HG03469 (cell line): ENCODE results near the gene SCFD2.
A peak's percentile ranks its signal among the peaks of the same experiment; 100 is the strongest.

Experiments used
- ATAC-seq: cut with Tn5 transposase; IDR thresholded peaks from one replicate; pipeline ENCODE4 v1.9.1; 2021; ENCODE audit warnings: mild to moderate bottlenecking, moderate library complexity, moderate number of reproducible peaks; ENCODE audit not compliant: unreplicated experiment

The SCFD2 gene

DNA sequence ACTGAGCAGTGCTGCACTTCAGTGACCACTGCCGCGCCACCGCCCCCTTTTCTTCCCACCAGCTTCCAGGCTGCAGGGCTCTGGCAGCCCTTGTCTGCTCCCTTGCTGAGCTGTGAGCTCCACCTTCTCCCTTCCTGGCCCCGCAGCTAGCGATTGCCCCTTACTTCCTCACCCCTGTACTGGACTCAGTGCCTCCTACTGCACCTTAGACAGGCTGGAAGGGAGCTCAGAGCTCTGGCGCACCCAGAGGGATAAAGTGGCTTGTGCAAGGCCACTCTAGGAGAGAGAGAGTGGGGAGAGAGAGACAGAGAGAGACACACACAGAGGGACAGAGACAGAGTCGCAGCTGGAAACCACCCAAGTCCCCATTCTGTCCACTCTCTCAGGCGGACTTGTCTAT is 497.7 kb downstream of the SCFD2 start:
- ATAC-seq = no peak

DNA sequence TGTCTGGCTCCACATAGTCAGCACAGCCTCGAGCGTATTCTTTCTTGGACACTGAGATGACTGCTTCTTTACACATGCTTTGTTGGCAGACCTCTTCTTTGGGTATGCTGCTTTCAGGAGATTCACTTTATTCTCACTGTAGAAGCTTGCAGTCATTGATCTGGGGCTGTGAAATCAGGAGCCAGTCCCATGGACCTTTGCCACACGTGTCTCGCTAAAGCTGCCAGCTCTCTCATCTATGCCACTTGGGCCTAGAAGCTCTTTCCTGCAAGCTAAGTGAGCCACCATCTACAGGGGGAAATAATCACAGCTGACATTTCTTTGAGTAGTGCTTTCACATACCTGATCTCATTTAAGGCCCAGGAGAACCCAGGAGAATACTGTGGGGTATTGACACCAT is 498.7 kb downstream of the SCFD2 start:
- ATAC-seq = no peak

DNA sequence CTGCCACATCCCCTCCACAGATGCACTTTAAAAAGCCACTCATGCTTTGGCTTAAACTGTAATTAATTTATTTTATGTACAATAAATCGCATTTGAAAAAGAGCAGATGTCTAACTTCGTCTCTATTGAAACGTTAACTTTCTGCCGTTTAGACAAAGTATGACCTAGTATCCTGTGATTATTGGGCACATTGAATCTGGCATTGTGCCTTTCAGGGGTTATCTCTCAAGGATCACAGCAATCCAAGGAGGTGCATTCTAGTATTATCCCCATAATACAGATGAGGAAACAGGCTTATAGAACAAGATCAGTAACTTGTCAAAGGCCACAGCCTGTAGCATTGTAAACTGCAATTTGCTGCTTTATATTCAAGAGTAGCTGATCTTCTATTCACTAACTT is 499.1 kb downstream of the SCFD2 start:
- ATAC-seq = no peak

DNA sequence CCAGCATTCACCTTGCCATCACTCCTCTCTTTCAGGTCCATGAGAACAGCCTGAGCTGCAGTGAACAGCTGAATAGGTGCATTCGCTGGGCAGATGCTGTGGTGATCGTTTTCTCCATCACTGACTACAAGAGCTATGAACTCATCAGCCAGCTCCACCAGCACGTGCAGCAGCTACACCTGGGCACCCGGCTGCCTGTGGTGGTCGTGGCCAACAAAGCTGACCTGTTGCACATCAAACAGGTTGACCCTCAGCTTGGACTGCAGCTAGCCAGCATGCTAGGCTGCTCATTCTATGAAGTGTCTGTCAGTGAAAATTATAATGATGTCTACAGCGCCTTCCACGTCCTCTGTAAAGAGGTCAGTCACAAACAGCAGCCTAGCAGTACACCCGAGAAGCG is 500.6 kb downstream of the SCFD2 start:
- ATAC-seq = no peak

DNA sequence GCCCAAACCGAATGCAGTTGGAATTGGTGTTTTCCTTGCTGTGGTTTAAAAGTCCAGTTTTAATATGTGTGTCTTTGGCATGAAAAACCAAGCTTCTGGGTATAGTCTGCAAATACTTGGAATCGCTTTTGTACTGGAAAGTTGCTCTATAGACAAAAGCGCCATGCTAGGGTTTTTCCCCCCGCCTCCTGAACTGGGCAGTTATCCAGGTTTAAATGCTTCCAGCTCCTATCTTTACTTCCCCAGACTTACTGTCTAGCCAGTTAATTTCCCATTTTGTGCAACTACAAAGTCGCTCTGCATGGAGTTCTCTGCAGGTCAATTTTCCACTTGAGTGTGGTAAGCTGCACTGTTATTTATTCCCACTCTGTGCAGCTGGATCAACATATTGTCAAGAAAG is 501.1 kb downstream of the SCFD2 start:
- ATAC-seq = no peak

DNA sequence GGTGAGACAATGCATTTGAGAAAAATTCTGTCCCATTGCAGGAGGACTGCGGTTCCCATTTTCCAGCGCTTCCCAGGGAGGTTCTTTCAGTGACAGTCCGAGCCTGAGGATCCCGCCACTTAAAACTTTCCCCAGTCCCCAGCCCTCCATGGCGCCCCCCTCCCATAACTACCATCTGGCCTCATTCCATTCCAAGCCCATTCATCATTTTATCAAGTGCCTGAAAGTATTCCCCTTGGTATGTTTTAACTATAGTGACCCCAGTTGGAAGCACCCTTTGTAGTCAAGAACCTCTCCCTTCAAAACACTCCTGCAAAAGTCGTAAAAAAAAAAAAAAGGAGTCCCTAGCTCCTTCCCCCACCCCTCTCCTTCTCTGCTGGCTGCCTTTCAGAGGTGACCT is 502.5 kb downstream of the SCFD2 start:
- no peak for ATAC-seq

DNA sequence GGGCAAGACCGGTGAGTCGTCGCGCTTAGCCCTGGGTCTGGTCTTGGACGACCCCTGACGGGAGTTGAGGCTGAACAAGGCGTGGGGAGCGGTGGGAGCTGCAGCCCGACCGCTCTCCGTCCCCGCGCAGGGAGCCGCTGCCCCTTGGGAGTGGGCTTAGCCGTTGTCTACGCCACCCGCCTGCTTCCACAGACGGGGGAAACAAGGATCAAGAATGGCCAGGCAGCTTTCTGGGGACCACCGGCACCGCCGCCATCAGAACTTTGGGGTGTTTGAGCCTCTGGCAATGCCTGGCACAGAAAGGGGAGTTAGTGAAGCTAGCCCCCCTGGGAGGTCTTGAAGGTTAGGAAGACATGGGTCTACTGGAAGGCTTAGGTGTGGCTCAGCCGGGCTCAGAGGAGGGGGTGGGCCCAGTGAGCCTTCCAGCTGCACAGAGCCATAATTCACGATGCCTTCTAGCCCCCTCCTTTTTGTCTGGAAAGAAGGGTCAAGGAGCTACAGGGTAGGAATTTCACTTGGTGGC is 503.2 kb downstream of the SCFD2 start:
- ATAC-seq = no peak

DNA sequence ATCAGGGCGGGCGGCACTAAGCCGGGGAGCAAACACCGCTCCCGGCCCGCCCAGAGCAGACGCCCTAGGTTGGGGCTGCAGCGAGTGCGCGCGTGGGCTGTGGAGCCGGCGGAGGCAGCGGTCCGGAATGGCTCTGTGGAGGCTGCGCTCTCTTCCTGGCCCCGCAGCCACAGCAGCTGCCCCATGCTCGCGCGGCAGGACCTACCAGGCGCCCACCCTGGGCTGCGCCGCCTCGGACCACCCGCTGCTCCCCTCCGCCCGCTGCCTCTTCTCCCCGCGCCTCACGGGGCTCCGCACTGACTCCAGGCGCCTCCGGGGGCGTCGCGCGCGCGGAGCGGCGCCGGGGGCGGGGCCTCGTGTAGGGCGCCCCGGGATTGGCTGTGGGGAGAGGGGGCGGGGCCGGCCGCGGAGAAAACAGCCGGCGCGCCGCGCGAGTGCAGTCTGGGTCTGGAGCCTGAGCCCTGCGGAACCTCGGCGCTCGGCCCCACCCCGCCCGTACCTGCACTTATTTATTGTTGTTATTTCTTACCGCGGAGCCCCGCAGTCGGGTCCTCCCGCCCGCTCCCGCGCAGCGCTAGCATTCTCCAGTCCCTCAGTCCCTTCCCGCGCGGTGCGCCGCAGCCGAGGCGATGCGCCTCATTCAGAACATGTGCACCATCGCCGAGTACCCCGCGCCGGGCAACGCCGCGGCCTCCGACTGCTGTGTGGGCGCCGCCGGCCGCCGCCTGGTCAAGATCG is 503.8 kb downstream of the SCFD2 start, which contains the start of gene RASL11B:
Gene RASL11B, plus strand, starts transcription at position 439 of the 738 bp plus-strand sequence. Its CDS starts 191 bp downstream, at position 630.
- peak; percentile 96 for ATAC-seq

DNA sequence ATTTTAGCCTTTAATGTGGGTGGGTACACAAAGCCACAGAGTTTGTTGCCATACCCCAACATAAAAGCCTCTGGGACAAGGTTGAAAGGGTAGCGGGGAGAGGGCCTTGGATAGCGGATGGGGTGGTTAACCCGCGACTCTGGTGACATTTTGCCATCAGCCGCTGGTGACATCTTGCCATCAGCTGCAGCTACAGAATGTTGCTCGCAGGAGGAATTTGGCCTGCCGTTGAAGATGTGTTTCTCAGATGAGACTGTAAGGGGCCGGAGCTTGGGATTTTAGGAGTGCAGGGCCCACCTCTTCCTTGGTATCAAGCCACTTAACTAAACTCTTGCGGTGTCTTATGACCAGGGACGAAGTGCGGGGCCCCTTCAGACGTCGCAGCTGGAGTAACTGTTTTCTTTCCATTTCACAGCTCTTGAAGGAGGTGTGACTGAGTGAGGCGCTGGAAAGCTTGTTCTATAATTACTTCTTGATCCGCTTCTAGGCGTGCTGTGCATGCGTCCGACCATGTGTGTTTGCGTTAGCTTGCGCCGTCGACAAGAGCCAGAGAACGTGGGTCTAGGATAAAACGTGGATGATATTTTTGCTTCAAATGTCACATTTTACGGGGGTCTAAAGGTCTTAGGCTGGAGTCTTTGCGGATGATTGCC is 504.6 kb downstream of the SCFD2 start:
- ATAC-seq = no peak

DNA sequence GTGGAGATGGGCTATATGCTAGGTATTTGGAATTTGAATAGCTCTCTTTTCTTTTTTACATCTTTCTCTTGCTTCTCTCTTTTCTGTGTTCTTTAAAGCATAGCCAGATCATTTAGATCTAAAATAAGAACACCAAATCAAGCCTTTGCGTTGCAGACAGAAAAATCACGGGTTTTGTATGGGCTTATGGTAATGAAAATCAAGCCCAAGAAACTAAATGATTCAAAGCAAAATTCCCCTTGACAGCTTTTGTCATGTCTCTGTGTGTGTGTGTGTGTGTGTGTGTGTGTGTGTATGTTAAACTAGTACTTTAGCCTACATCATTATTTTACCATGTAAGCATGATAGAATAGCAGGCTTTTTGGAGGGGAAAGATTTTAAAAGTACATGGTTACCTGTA is 505.5 kb downstream of the SCFD2 start:
- no peak for ATAC-seq

DNA sequence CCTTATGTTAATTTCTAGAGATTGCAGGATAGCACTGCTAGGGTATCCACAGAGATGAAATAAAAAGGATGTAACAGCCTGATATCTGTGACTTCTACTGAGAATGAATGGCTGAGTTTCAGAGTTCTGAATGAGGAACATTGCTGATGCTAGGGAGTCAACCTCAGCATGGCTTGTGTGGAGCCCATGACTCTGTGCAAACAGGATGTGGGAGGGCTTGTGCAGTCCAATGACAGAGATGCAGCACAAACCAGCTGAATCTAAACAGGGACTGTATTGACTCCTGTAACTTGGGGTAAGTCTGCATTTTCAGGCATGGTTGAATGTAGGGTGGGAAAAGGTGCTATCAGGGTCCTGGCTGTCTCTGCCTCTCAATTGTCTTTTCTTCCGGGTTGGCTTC is 509.1 kb downstream of the SCFD2 start:
- peak; percentile 62 for ATAC-seq

DNA sequence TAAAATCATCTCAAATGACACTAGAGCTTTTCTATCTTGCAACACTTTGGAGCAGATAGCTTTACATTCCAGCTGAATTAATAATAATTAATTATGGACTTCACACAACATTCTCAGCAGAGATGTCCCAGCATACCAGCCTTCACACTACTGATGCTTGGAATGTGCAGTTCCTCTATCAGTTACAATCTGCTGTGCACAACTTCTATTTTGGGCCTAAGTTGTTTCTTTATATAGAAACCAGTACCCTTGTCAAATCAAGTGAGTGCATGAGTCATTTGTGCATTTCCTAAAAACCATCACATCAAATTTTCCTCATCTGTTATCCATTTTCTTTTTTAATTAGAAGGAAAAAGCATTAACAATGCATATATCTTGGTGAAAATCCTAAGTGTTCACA is 512.5 kb downstream of the SCFD2 start:
- ATAC-seq = no peak

DNA sequence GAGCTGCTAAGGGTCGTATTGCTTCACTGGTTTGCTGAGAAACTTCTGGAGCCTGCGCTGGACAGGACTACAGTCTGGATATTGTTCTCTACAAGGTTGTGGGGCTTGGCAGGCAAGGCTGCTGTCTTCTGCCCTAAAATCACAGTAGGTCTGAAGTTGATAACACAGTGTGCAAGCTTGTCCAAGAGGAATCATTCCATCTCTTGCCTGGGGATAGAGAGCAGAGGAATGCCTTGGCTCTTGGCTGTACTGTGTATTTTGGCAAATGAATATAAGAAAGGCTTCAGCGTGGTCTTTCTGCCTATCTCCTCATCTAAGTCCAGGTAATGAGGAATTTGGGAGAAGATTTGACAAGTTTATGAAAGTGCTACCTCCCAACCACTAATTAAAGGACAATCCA is 513.1 kb downstream of the SCFD2 start:
- no peak for ATAC-seq

DNA sequence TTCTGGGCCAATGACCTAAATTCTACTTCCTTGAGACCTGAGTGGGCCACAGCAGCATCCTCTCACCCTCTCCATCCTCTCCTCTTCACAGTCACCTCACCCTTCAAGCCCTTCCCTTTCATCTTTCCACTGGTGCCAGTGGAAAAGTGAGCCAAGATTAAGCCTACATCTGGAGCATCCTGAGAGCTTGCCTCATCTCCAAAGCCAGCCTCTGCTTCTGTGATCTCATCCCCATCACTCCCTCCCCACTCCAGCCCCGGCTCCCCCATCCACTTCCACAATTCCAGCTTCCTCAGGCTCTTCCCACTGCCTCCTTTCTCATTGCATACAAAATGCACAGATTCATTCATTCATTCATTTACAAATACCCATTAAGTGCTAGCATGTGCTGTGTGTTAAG is 513.8 kb downstream of the SCFD2 start:
- ATAC-seq = no peak

DNA sequence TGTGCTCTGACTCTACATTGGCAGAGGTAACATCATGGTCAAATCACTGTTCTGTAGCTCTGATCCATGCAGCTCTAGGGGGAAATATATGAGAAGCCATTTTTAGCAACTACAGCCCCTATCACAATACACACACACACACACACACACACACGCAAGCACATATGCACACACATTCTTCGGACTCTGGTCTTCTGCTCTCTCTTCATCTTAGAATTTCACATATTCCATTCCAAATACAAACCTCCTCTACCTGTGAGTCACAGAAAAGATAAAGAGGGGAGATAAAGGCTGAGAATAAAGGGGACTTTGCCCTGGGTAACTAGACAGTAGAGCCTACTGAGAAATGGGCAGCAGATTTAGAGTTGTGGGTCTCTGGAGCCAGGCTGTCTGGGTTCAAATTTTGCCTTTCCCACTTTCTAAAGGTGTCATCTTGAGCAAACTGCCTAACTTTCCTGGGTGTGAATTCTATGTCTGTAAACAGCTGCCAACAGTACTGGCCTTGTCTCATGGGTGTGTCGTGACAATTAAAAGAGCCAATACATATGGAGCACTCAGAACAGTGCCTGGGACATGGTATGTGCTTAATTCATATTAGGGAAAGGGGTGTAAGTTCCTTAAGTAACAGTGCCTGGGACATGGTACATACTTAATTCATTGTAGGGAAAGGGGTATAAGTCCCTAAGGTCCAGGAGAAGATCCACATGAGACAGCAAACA is 515.3 kb downstream of the SCFD2 start:
- no peak for ATAC-seq

DNA sequence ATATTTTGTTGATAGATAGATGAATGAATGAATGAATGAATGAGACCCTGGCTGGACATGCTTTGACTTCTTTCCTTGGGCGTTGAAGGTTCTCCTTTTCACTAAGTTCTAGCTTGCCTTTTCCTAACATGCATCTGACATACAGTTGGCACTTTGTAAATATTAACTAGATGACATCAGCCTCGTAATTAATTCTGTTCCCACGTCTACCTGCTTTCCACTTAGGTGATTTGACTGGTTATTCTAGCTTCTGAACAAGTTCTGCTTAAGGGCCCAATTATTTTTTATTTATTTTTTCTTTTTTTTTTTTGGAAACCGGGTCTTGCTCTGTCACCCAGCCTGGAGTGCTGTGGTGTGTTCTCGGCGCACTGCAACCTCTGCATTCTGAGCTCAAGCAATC is 517.6 kb downstream of the SCFD2 start:
- no peak for ATAC-seq

DNA sequence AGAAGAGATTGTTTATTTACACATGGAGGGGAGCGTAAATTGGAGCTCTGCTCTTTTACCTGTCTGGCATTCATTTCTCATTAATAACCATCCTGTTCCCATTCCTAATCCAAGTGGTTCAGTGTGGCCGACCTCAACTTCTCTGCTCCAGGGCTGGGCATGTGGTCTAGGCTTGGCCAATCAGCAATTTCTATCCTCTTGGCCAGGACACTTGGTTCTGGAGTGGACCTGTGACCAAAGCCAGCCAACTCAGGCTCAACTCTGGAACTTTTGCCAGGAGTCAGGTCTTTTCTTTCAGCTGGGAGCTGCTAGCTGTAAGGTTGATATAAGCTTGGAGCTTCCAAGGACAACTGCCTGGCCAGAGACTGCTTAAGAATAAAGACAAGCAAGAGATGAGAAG is 519.4 kb downstream of the SCFD2 start:
- ATAC-seq = no peak

DNA sequence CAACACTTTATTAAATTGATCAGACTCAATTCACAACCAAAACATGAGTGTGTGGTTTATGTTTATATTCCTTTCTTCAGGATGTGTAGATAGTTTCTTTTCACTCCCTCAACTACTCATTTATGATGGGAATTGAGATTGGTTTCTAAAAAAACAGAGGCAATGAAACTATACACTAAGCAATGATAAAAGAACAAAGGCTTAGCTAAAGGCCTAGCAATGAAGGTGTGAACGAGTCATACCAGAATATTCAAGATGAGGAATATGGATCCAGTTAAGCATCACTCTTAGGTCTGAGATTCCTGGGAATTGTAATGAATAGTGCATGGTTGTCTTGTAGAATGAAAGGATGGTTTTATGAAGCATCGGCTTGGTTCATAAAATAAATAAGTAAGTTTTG is 521.3 kb downstream of the SCFD2 start:
- ATAC-seq = no peak

DNA sequence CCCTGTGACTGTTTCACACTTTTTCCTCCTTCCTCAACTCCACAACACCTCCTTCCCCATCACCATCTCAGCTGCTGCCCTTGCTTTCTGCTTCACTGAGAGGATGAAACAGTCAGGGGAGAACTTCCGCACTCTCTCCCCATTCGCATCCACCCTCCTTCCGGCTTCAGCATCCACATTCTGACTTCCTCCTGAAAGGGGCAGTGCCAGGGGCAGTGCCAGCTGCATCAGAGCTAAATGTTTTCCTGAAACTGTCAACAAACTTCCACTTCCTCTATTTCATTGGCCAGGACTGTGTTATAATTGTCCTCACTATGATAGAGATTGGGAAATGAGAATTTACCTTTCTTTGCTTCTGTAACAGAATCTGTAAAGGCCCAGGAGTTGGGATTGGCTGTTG is 521.9 kb downstream of the SCFD2 start:
- no peak for ATAC-seq

DNA sequence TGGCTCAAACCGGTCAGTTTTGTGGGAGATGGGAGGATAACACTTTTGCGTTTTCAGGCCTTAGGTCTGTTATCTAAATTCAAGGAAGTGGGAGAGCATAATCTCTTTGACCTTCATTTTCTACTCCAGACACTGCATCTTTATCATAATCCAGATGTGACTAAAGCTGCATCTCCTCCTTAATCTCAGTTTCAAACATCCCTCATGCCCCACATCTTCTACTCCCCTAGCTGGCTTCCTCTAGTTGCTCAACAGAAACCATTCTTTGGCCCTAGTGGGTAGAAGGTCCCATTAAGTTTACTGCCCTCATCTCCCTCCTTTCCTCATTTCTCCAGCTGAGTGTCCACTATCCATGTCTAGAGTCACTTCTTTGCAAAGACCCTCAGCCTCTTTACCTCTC is 522.5 kb downstream of the SCFD2 start:
- no peak for ATAC-seq

DNA sequence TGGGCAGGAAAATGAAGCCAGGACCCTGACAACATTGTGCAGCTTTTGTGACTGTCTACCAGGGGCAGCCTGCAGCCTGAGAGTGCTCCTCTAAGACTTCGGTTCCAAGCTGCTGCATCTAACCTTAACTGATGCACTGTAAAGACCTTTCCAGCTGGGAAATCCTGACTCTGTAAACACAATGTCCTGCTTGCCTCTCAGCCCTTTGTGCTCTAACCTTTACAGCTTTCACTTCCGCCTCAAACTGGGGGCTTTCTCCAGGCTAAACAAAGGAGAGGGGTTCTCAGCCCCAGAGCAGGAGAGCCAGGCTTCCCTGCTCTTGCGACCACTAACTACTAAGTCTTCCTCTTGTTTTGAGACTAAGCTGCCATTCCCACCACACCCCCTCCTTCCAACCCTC is 523.1 kb downstream of the SCFD2 start:
- no peak for ATAC-seq
